ENCODE results near the gene CRYGN. TPM values are rescaled to one million over a fixed set of nuclear protein-coding genes. Genes with fewer than 3 reads are reported as not detected.

The CRYGN gene
- total RNA-seq, 2 experiments from 2014 or later = 0.25 TPM; not detected in 1

DNA sequence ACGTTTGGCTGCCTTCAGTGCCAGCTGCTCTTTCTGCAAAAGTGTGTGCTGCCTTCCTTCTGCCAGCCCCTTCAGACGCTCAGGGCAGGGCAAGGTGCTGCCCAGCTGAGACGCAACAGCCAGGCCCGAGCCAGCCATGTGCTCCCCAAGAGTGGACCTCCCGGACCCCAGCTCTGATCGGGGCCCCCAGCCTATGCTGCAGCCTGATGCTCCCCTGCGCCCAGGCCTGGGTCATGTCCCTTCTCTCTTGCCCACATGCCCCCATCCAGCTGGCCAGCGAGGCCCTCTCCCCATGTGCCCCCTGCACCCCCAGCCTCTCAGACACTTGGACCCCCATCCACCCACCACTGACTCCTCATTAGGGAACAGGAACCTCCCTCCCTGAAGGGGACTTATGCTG, 47.9 kb downstream of the CRYGN start:
- Mint-ChIP-seq H3K4me3 (no peak overlapping the region), H3K36me3 (ENCODE audit: low read depth) (no peaks in the 10 kb centered on the region), H3K4me1 (no peaks in the 10 kb centered on the region), H3K27me3 (no peaks in the 10 kb centered on the region), H3K27ac (no peak overlapping the region), H3K9me3 (no peaks in the 10 kb centered on the region)
- ChIA-PET POLR2A (no interaction called here), CTCF (no interaction called here)
- DNase-seq = no peak

DNA sequence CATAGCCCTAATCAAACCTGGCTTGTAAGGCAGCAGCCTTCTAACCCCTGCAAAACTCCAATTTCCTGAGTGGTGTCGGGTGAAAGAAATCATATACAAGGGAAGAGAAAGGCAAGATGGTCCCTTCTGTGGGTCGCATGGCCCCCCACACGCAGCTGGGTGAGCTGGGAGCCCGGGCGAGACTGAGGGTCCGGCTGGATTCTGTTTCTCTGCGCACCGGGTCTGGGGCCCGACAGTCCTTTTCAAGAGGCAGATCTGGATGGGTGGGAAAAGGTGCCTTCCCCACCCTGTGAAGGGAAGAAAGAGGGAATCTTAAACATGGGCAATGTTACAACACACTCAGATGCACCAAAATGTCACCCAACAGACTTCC, 48.6 kb downstream of the CRYGN start:
- no peak overlapping the region for H3K27ac Mint-ChIP-seq
- H3K27me3 Mint-ChIP-seq = no peaks in the 10 kb centered on the region
- no peaks in the 10 kb centered on the region for H3K9me3 Mint-ChIP-seq
- POLR2A ChIA-PET = no interaction called here
- H3K4me3 Mint-ChIP-seq = no peak overlapping the region
- no peaks in the 10 kb centered on the region for H3K4me1 Mint-ChIP-seq
- CTCF ChIA-PET = no interaction called here
- no peaks in the 10 kb centered on the region for H3K36me3 Mint-ChIP-seq (ENCODE audit: low read depth)
- DNase-seq = no peak

DNA sequence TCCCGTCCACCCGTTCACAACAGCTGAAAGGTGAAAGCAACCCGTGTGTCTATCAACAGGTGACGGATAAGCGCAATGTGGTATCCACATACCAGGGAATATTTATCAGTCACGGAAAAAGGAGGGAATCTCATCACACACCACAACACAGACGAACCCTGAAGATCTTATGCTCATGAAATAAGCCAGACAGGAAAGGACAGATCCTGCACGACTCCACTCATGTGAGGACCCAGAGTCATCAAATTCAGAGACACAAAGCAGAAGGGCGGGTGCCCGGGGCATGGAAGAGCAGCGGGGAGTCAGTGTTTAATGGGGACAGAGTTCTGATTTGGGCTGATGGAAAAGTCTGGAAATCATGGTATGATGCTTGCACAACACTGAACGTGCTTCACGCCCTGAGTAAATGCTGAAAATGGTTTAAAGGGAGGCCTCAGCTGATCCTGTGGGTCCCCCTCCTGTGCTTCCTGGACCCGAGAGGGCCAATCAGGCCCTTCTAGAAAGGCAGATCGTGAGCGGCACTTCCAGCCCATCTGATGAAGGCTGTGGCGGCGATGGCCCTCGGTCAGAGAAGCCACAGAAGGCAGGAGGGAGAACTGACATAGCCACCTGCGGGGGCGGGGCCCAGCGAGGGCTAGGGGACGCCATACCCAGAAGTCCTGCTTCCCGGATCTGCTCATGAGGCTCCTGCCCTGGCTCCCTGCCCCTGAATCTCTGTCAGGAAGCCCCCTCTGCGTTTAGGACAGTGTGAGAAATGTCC, 49.2 kb downstream of the CRYGN start:
- Mint-ChIP-seq H3K4me3 (no peak overlapping the region), H3K36me3 (ENCODE audit: low read depth) (no peaks in the 10 kb centered on the region), H3K9me3 (no peaks in the 10 kb centered on the region), H3K27me3 (no peaks in the 10 kb centered on the region), H3K27ac (no peak overlapping the region), H3K4me1 (no peaks in the 10 kb centered on the region)
- no peak for DNase-seq
- ChIA-PET CTCF (interaction anchor here (0.7 kb wide), 1 partner anchor 12 kb away, joined by 3 read pairs; no protein-coding TSS in a partner anchor), POLR2A (no interaction called here)

GRCh38 chr7:151389768-151390597, 50.0 kb downstream of the CRYGN start:
- Mint-ChIP-seq H3K27ac (no peak overlapping the region), H3K9me3 (no peaks in the 10 kb centered on the region), H3K4me1 (no peaks in the 10 kb centered on the region), H3K4me3 (no peak overlapping the region), H3K36me3 (ENCODE audit: low read depth) (no peaks in the 10 kb centered on the region), H3K27me3 (peaks cover under 1% of the 10 kb centered on the region)
- CTCF ChIA-PET = interaction anchor here (0.7 to 1.1 kb wide), 2 partner anchors 12 to 26 kb away, joined by 3 to 4 read pairs; no protein-coding TSS in a partner anchor
- POLR2A ChIA-PET = no interaction called here
- DNase-seq = no peak

- no peak overlapping the region for H3K4me3 Mint-ChIP-seq
- ChIA-PET POLR2A (no interaction called here), CTCF (interaction anchor here (1.1 kb wide), 1 partner anchor 27 kb away, joined by 4 read pairs; no protein-coding TSS in a partner anchor)
- H3K27me3 Mint-ChIP-seq = peaks cover 8% of the 10 kb centered on the region
- no peaks in the 10 kb centered on the region for H3K4me1 Mint-ChIP-seq
- no peaks in the 10 kb centered on the region for H3K9me3 Mint-ChIP-seq
- H3K27ac Mint-ChIP-seq = no peak overlapping the region
- H3K36me3 Mint-ChIP-seq (ENCODE audit: low read depth) = no peaks in the 10 kb centered on the region
- DNase-seq = no peak
Measured at GRCh38 chr7:151389096-151389767, 50.7 kb downstream of the CRYGN start.

DNA sequence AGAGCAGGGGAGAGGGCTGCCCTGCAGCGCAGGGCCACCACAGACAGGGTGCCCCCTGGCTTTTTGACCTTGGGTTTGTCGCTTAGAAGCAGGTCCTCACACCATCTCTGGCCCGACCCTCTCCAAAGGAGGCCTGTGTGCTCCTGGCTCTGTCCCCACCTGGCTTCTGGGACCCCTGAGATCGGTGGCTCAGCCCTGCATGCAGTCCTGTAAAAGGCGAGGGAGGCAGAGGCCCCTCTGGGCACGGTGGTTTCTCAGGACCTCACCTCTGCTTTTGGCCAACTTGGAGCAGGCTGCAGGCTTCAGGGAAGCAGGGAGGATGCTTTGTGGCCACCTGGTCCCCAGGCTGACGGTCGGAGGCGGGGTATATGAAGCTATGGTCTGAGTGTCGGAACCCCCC, 51.5 kb downstream of the CRYGN start:
- Mint-ChIP-seq H3K4me1 (no peaks in the 10 kb centered on the region), H3K27me3 (peaks cover 16% of the 10 kb centered on the region), H3K4me3 (no peak overlapping the region), H3K9me3 (no peaks in the 10 kb centered on the region), H3K36me3 (ENCODE audit: low read depth) (no peaks in the 10 kb centered on the region), H3K27ac (no peak overlapping the region)
- ChIA-PET CTCF (no interaction called here), POLR2A (no interaction called here)
- no peak for DNase-seq

DNA sequence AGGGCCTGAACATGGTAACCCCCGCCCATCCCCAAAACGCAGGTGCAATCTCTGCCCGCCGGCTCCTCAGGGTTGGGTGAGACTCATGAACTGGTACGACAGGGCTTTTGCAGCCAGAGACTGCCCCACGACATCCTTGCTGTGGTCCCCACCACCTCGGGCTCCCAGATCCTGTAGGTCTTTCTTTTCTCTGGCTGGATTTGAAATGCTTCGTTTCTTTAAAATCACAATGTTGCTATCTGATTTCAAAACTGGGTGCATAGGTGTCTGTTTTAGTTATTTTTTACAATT, 52.0 kb downstream of the CRYGN start:
- POLR2A ChIA-PET = no interaction called here
- Mint-ChIP-seq H3K4me1 (no peaks in the 10 kb centered on the region), H3K36me3 (ENCODE audit: low read depth) (no peaks in the 10 kb centered on the region), H3K27ac (no peak overlapping the region), H3K9me3 (no peaks in the 10 kb centered on the region), H3K4me3 (no peak overlapping the region), H3K27me3 (peaks cover 17% of the 10 kb centered on the region)
- CTCF ChIA-PET = no interaction called here
- DNase-seq = no peak

- Mint-ChIP-seq H3K36me3 (ENCODE audit: low read depth) (no peaks in the 10 kb centered on the region), H3K27ac (no peak overlapping the region), H3K4me3 (no peak overlapping the region), H3K9me3 (no peaks in the 10 kb centered on the region), H3K27me3 (peaks cover 22% of the 10 kb centered on the region), H3K4me1 (peaks cover 2% of the 10 kb centered on the region)
- ChIA-PET CTCF (no interaction called here), POLR2A (no interaction called here)
- DNase-seq = no peak
Measured at GRCh38 chr7:151387161-151388006, 52.6 kb downstream of the CRYGN start.

DNA sequence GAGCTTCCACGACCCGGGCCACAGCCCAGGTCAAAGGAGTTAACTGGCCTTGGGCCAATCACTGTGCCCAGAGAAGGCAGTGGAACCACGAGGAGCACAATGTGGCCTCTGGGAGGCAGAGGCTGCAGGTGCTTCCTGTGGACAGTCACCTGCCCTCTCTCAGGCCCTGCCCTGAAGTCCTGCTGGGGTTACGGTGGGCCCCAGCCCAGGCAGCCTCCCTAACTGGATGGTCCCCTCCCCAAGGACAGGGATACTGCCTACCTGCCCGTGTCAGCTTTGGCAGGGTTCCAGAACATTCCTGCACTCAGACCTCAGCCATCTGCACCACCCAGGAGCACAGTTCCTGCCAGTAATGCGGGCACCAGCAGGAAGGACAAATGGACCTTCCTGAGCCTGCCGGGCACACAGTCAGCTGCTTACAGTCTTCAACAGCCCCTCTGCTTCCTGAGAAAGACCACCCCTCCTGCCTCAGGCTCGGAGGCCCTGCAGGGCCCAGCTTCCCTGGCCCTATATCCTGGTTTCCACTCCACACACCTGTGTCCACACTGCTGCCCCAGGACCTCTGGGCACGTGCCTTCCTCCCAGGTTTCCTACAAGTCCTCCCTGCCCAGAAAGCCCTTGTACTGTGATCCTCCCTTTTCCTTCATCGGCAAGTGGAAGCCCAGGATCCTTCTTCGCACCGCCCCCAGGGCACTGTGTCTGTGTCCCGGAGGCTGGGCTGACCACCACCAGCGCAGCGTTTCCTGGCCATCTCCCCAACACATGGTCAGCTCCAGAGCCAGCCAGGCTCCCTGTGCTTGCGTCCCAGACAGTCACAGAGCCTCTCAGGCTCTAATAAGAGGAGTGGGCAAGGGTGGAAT, 53.4 kb downstream of the CRYGN start:
- Mint-ChIP-seq H3K9me3 (no peaks in the 10 kb centered on the region), H3K36me3 (ENCODE audit: low read depth) (no peaks in the 10 kb centered on the region), H3K4me3 (no peak overlapping the region), H3K27ac (no peak overlapping the region), H3K27me3 (peaks cover 26% of the 10 kb centered on the region), H3K4me1 (peaks cover 6% of the 10 kb centered on the region)
- no peak for DNase-seq
- ChIA-PET POLR2A (no interaction called here), CTCF (no interaction called here)

DNA sequence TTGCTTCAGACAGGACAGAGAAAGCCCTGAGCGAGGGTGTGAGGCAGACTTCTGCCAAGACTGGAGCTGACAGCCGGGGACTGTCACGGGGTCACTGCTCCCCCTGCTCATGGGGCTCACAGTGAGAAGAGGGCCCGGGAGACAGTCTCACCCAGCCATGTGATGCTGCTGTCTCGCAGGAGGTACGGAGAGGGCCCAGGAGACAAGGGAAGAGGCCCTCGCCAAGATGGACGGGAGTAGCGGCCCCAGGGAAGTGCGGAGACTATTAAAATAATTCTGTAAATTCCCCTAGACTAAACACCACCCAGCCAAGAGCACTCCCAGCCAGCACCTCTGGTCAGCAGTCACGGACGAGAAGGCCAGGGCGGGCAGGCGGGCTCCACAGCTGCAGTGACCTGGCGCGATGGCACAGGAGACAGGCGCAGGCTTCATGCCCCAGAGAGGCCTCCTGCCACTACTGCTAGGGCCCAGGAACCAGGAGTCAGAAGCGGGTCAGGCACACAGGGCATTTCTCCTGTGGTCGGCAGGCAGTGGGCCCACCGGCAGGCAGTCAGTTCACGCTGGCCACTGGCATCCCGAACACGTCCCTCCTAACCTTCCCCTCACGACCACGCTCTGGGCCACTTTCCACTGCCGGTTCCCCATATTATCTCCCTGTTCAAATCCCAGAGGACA, 54.2 kb downstream of the CRYGN start:
- Mint-ChIP-seq H3K4me1 (peaks cover 8% of the 10 kb centered on the region), H3K27me3 (peaks cover 29% of the 10 kb centered on the region), H3K36me3 (ENCODE audit: low read depth) (no peaks in the 10 kb centered on the region), H3K9me3 (no peaks in the 10 kb centered on the region), H3K27ac (no peak overlapping the region), H3K4me3 (no peak overlapping the region)
- no peak for DNase-seq
- ChIA-PET CTCF (no interaction called here), POLR2A (no interaction called here)

DNA sequence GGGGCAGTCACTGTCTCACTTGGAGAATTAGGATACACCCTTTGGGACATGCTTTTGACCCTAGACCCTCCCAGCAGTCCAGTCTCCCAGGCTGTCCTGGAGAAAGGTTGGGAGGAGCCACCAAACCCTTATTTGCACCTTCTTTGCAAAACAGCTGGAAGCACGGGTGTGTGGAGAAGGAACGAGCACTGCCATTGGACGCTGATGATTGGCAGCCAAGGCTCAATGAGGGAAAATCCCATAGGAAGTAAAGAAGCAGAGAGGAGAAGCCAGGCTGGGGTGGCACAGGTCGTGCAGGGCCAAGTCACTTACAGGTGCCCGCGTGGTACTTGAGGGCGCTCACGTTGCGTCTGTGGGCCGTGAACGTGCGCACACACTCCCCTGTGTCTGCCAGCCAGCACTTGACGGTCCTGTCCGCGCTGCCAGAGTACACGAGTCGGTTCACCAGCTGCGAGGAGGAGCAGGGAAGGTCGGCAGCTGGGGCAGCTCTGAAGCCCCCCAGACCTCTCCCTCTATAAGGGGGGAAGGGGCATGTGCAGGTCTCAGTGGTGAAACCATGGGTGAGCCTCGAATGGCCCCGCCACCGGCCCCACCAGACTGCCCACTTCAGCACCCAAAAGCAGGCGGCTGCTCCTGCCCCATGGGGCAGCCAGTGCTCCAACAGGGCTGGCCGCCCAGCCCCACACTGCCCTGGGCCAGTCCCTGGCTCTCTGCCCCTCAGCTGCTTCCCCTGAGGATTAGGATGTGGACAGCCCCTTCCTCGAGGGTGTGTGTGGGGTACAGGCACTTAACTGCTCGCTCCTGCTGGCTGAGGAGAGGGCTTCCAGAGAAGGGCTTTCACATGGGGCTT, 54.9 kb downstream of the CRYGN start:
- Mint-ChIP-seq H3K9me3 (no peaks in the 10 kb centered on the region), H3K27me3 (peaks cover 31% of the 10 kb centered on the region), H3K27ac (no peak overlapping the region), H3K36me3 (ENCODE audit: low read depth) (no peaks in the 10 kb centered on the region), H3K4me1 (peaks cover 10% of the 10 kb centered on the region), H3K4me3 (no peak overlapping the region)
- DNase-seq = no peak
- ChIA-PET POLR2A (no interaction called here), CTCF (interaction anchor here (0.5 to 1.3 kb wide), 2 partner anchors 77 to 213 kb away, joined by 3 to 5 read pairs; no protein-coding TSS in a partner anchor)
